ENCODE data around the gene PTDSS2. TPM values are rescaled to one million over a fixed set of nuclear protein-coding genes. Genes with fewer than 3 reads are reported as not detected.

The PTDSS2 gene
- total and polyA plus RNA-seq, 5 donors from 2014 or later: 6.1 to 19.3 (median 7.0) TPM

DNA sequence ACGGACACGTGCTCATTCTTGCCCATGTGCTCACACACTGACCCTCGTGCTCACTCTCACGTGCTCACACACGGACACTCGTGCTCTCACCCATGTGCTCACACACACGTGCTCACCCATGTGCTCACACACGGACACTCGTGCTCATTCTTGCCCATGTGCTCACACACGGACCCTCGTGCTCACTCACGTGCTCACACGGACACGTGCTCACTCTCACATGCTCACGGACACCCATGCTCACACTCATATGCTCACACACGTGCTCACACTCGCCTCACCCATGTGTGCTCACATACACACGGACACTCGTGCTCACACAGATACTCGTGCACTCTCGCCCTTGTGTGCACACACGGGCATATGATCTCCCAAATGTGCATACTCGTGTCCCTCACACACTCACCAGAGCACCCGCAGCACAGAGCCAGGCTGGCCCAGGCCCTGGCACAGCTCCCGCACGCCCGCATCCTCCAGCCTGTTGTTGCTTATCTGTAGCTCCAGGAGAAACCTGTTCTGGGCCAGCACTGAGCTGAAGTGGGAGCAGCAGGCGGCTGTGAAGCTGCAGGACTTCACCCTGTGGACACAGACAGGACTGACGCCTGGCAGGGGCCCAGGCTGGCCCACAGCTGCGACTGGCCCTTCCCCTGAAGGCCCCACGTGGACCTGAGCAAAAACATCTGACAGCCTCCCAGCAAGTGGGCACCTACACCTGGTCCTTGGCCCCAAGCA, 47.7 kb downstream of the PTDSS2 start:
- no peak for DNase-seq
- ATAC-seq (ENCODE audit: low read depth in 2 of 2): no peak
- H3K36me3 Mint-ChIP-seq: peaks cover 18% of the 10 kb centered on the region
- peaks cover 4% of the 10 kb centered on the region for H3K4me1 ChIP-seq (ENCODE audit: control insufficient read depth, insufficient read depth, low read length, poor library complexity, severe bottlenecking)
- no peaks in the 10 kb centered on the region for H3K9me3 ChIP-seq (ENCODE audit: control insufficient read depth in 2 of 2, low read length in 2 of 2)
- H3K4me3 Mint-ChIP-seq: peak overlapping the region in 1 of 4 donors; percentile 58
- peaks cover 61% of the 10 kb centered on the region for H3K36me3 ChIP-seq (ENCODE audit: control insufficient read depth, insufficient read depth, low read length)
- H3K4me1 Mint-ChIP-seq: peaks cover 0 to 22% (median 0%) of the 10 kb centered on the region in 4 donors
- H3K27ac Mint-ChIP-seq: no peak overlapping the region
- no peak overlapping the region for H3K27ac ChIP-seq (ENCODE audit: insufficient read depth, low read length, poor library complexity, severe bottlenecking)
- H3K27me3 Mint-ChIP-seq: no peaks in the 10 kb centered on the region
- no peaks in the 10 kb centered on the region for H3K9me3 Mint-ChIP-seq
- H3K27me3 ChIP-seq (ENCODE audit: control insufficient read depth, insufficient read depth, low read length): no peaks in the 10 kb centered on the region
- H3K4me3 ChIP-seq (ENCODE audit: low read depth, low read length): no peak overlapping the region

DNA sequence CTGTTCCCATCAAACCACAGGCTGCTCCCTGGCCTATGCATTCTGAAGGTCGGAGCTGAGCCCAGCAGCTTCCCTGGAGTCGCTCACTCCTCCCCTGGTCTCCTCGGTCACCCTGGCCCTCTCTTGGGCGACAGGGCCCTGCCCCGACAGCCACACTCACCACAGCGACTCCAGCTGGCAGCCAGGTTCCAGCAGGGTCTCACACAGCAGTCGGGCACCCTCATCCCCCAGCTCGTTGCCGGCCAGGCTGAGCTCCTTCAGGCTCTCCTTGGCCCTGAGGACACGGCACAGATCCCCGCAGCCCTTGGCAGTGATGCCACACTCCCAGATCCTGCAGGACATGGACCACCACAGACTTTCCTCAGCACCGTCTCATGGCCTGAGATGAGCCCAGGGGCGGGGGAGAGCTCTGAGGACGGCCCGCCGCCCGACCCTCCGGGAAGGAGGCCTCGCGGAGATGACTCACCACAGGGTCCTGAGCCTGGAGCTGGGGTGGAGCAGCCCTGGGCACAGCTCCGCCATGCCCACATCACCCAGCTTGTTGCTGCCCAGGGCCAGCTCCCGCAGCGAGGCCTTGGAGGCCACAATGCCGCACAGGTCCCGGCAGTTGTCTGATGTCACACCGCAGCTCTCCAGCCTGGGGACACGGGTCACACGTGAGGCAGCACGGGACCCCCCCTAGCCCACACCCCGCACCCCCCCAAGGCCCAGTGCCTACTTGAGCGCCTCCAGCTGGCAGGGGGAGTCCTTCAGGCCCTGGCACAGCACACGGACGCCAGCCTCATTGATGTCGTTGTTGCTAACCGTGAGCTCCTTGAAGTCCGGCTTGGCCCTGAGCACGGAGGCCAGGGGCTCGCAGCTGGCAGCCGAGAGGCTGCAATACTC, 48.5 kb downstream of the PTDSS2 start:
- no peak overlapping the region for H3K4me3 Mint-ChIP-seq
- Histone ChIP-seq H3K4me3 (ENCODE audit: low read depth, low read length) (no peak overlapping the region), H3K4me1 (ENCODE audit: control insufficient read depth, insufficient read depth, low read length, poor library complexity, severe bottlenecking) (peaks cover 7% of the 10 kb centered on the region), H3K27ac (ENCODE audit: insufficient read depth, low read length, poor library complexity, severe bottlenecking) (no peak overlapping the region), H3K36me3 (ENCODE audit: control insufficient read depth, insufficient read depth, low read length) (peaks cover 61% of the 10 kb centered on the region), H3K9me3 (ENCODE audit: control insufficient read depth in 2 of 2, low read length in 2 of 2) (no peaks in the 10 kb centered on the region), H3K27me3 (ENCODE audit: control insufficient read depth, insufficient read depth, low read length) (no peaks in the 10 kb centered on the region)
- peaks cover 18% of the 10 kb centered on the region for H3K36me3 Mint-ChIP-seq
- no peak for DNase-seq
- peaks cover 0 to 27% (median 3%) of the 10 kb centered on the region in 4 donors for H3K4me1 Mint-ChIP-seq
- H3K9me3 Mint-ChIP-seq: no peaks in the 10 kb centered on the region
- ATAC-seq (ENCODE audit: low read depth in 2 of 2): no peak
- H3K27me3 Mint-ChIP-seq: no peaks in the 10 kb centered on the region
- no peak overlapping the region for H3K27ac Mint-ChIP-seq

GRCh38 chr11:499201-500076, 49.4 kb downstream of the PTDSS2 start:
- Mint-ChIP-seq H3K4me3 (no peak overlapping the region), H3K27me3 (no peaks in the 10 kb centered on the region), H3K4me1 (peaks cover 0 to 31% (median 3%) of the 10 kb centered on the region in 4 donors), H3K9me3 (no peaks in the 10 kb centered on the region), H3K27ac (no peak overlapping the region), H3K36me3 (peaks cover 18% of the 10 kb centered on the region)
- Histone ChIP-seq H3K9me3 (ENCODE audit: control insufficient read depth in 2 of 2, low read length in 2 of 2) (no peaks in the 10 kb centered on the region), H3K36me3 (ENCODE audit: control insufficient read depth, insufficient read depth, low read length) (peaks cover 58% of the 10 kb centered on the region), H3K27me3 (ENCODE audit: control insufficient read depth, insufficient read depth, low read length) (no peaks in the 10 kb centered on the region), H3K27ac (ENCODE audit: insufficient read depth, low read length, poor library complexity, severe bottlenecking) (no peak overlapping the region), H3K4me3 (ENCODE audit: low read depth, low read length) (no peak overlapping the region), H3K4me1 (ENCODE audit: control insufficient read depth, insufficient read depth, low read length, poor library complexity, severe bottlenecking) (peaks cover 16% of the 10 kb centered on the region)
- DNase-seq (no peak), ATAC-seq (ENCODE audit: low read depth in 2 of 2) (no peak)

DNA sequence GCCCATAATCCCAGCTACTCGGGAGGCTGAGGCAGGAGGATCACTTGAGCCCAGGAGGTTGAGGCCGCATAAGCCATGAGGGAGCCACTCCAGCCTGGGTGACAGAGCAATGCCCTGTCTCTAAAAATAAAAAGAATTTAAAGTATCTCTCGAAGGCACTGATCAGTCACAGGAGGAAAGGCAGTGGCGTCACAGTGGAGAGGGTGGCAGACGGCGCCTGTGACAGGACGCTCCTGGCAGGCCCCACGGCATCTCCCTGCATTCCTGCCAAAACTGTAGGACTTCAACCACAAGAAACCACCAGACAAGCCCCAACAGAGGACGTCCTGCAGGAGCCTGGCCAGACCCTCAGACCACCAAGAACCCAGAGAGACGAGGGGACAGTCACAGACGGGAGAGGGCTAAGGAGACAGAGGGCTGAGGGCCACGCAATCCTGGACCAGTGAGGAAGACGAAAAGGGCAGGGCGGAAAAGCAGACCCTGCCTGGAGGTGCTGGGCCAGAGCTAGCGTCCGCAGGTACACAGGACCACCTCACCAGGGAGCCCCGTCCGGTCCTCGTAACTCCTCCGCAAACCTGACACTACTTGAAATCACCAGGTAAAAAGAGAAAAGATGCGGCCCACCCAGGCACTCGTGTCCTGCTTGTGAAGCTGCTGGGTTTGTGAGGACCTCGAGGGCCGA, 51.1 kb downstream of the PTDSS2 start:
- Histone ChIP-seq H3K4me1 (ENCODE audit: control insufficient read depth, insufficient read depth, low read length, poor library complexity, severe bottlenecking) (peaks cover 33% of the 10 kb centered on the region), H3K27ac (ENCODE audit: insufficient read depth, low read length, poor library complexity, severe bottlenecking) (no peak overlapping the region), H3K9me3 (ENCODE audit: control insufficient read depth in 2 of 2, low read length in 2 of 2) (no peaks in the 10 kb centered on the region), H3K36me3 (ENCODE audit: control insufficient read depth, insufficient read depth, low read length) (peaks cover 45% of the 10 kb centered on the region), H3K27me3 (ENCODE audit: control insufficient read depth, insufficient read depth, low read length) (no peaks in the 10 kb centered on the region), H3K4me3 (ENCODE audit: low read depth, low read length) (no peak overlapping the region)
- Mint-ChIP-seq H3K27me3 (no peaks in the 10 kb centered on the region), H3K27ac (no peak overlapping the region), H3K4me3 (peak overlapping the region in 3 of 4 donors; percentile 32 to 73 (median 48)), H3K9me3 (no peaks in the 10 kb centered on the region), H3K4me1 (peaks cover 0 to 44% (median 10%) of the 10 kb centered on the region in 4 donors), H3K36me3 (peaks cover 14% of the 10 kb centered on the region)
- no peak for ATAC-seq (ENCODE audit: low read depth in 2 of 2)
- DNase-seq: no peak

GRCh38 chr11:501683-502287, 51.7 kb downstream of the PTDSS2 start:
- Histone ChIP-seq H3K36me3 (ENCODE audit: control insufficient read depth, insufficient read depth, low read length) (peaks cover 43% of the 10 kb centered on the region), H3K27me3 (ENCODE audit: control insufficient read depth, insufficient read depth, low read length) (no peaks in the 10 kb centered on the region), H3K9me3 (ENCODE audit: control insufficient read depth in 2 of 2, low read length in 2 of 2) (no peaks in the 10 kb centered on the region), H3K4me1 (ENCODE audit: control insufficient read depth, insufficient read depth, low read length, poor library complexity, severe bottlenecking) (peaks cover 37% of the 10 kb centered on the region), H3K4me3 (ENCODE audit: low read depth, low read length) (no peak overlapping the region), H3K27ac (ENCODE audit: insufficient read depth, low read length, poor library complexity, severe bottlenecking) (no peak overlapping the region)
- no peak overlapping the region for H3K27ac Mint-ChIP-seq
- ATAC-seq (ENCODE audit: low read depth in 2 of 2) (no peak), DNase-seq (no peak)
- peaks cover 6% of the 10 kb centered on the region for H3K27me3 Mint-ChIP-seq
- H3K9me3 Mint-ChIP-seq: no peaks in the 10 kb centered on the region
- peaks cover 0 to 48% (median 13%) of the 10 kb centered on the region in 4 donors for H3K4me1 Mint-ChIP-seq
- no peak overlapping the region for H3K4me3 Mint-ChIP-seq
- H3K36me3 Mint-ChIP-seq: peaks cover 14% of the 10 kb centered on the region

DNA sequence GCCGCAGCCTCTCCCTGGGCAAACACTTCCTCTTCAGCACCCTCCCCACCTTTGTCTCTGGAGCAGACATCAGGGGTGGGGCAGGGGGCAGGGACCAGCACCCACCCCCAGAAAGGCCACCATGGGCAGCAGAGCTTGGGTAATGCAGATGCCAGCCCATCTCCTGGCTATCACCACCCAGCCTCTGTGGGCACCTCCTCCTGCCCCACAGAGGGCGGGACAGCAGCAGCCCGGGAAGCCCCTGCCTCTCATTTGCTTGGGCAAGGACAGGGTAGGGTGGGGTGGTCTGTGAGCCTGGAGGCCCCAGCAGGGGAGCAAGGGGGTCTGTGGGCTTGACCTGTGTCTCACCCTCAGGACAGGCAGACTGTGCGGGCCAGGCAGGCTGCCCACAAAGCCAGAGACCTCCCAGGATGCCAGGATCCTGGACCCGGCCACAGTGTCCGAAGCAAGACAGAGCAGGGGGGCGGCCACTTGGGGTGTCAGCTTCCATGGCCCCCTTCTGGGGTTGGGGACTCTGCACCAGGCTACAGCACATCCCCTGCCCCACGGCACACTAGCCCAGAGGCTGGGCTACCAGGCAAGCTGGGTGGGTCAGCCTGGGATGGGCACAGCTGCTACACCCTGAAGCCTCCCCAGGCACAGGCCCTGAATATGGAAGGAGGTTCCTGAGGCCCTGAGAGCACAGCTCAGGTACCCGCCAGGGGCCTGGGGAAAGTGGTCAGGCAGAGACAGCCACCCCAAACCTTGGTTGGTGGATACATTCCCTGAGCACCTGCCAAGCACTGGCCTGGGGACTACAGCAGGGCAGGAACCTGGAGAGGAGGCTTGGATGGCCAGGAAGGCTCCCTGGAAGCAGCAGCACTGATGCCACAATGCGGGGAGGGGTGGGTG, 52.5 kb downstream of the PTDSS2 start:
- ATAC-seq (ENCODE audit: low read depth in 2 of 2) (no peak), DNase-seq (no peak)
- peaks cover 6% of the 10 kb centered on the region for H3K27me3 Mint-ChIP-seq
- Histone ChIP-seq H3K36me3 (ENCODE audit: control insufficient read depth, insufficient read depth, low read length) (peaks cover 36% of the 10 kb centered on the region), H3K27ac (ENCODE audit: insufficient read depth, low read length, poor library complexity, severe bottlenecking) (no peak overlapping the region), H3K27me3 (ENCODE audit: control insufficient read depth, insufficient read depth, low read length) (no peaks in the 10 kb centered on the region), H3K9me3 (ENCODE audit: control insufficient read depth in 2 of 2, low read length in 2 of 2) (no peaks in the 10 kb centered on the region), H3K4me3 (ENCODE audit: low read depth, low read length) (no peak overlapping the region), H3K4me1 (ENCODE audit: control insufficient read depth, insufficient read depth, low read length, poor library complexity, severe bottlenecking) (peaks cover 40% of the 10 kb centered on the region)
- peaks cover 0 to 41% (median 13%) of the 10 kb centered on the region in 4 donors for H3K4me1 Mint-ChIP-seq
- H3K27ac Mint-ChIP-seq: peak overlapping the region in 1 of 3 donors; percentile 71
- H3K4me3 Mint-ChIP-seq: peak overlapping the region in 1 of 4 donors; percentile 83
- H3K36me3 Mint-ChIP-seq: peaks cover 7% of the 10 kb centered on the region
- no peaks in the 10 kb centered on the region for H3K9me3 Mint-ChIP-seq
